Vagina (tissue), 2 donors: ENCODE results near the gene ASB16.

ENCODE experiments used
- CTCF ChIP-seq, 3 experiments: fragments of 450-650 bp in 2 of 3; fragments of 200-600 bp in 1 of 3; sonication (generic) in 1 of 3; IDR thresholded peaks; one replicate each; pipeline ENCODE4 v1.5.1; 2017 to 2019; ENCODE audit warnings: antibody characterized with exemption in 3 of 3, mild to moderate bottlenecking in 2 of 3, moderate library complexity in 2 of 3
- POLR2AphosphoS5 ChIP-seq, 2 donors: sonication (generic); formaldehyde crosslinking; IDR thresholded peaks; one replicate each; pipeline ENCODE4 v1.9.0; 2017; ENCODE audit warnings: antibody characterized with exemption in 2 of 2, mild to moderate bottlenecking in 2 of 2, low read depth in 1 of 2; ENCODE audit not compliant: insufficient read depth in 1 of 2

GRCh38 chr17:44217738-44218343, 47.3 kb downstream of the ASB16 start:
- no peak for TF ChIP-seq CTCF (IDR thresholded peaks at IDR 0.05)
- no peak for TF ChIP-seq POLR2AphosphoS5 (IDR thresholded peaks at IDR 0.05; ENCODE audit: insufficient read depth in 1 of 2, low read depth in 1 of 2)
